Ovary (tissue), 9 donors: ENCODE results near the gene CDNF. TPM values are rescaled to one million over a fixed set of nuclear protein-coding genes. Genes with fewer than 3 reads are reported as not detected.

Source experiments
- DNase-seq, 5 donors: peaks; one replicate each; pipeline ENCODE4 v3.0.0-alpha.2; 2019 to 2020
- H3K27ac ChIP-seq, 2 donors: fragments of 200-600 bp; one replicate each; pipeline versions ENCODE4 v1.5.1 to v1.8.0; 2019 to 2022
- H3K27me3 ChIP-seq: fragments of 200-600 bp; one replicate; pipeline ENCODE4 v1.8.0; 2022
- H3K36me3 ChIP-seq: fragments of 200-600 bp; sonication (generic); one replicate; pipeline ENCODE4 v1.5.1; 2019
- H3K4me1 ChIP-seq: one replicate; pipeline ENCODE4 v1.8.1; 2013; ENCODE audit warnings: mild to moderate bottlenecking, moderate library complexity; ENCODE audit not compliant: insufficient read depth
- H3K4me3 ChIP-seq: fragments of 200-600 bp; sonication (generic); one replicate; pipeline ENCODE4 v1.5.1; 2017
- H3K9me3 ChIP-seq, 2 donors: fragments of 200-600 bp in 1 of 2; sonication (generic) in 1 of 2; one replicate each; pipeline versions ENCODE4 v1.5.1 to v1.8.1; 2013 to 2019; ENCODE audit warnings: mild to moderate bottlenecking in 1 of 2, moderate library complexity in 1 of 2
- CTCF ChIP-seq, 3 donors: fragments of 450-650 bp in 2 of 3; fragments of 200-600 bp in 1 of 3; IDR thresholded peaks; one replicate each; pipeline versions ENCODE4 v1.5.1 to v1.8.0; 2016 to 2022; ENCODE audit warnings: antibody characterized with exemption in 3 of 3, mild to moderate bottlenecking in 1 of 3
- EP300 ChIP-seq: sonication (generic); formaldehyde crosslinking; IDR thresholded peaks from one replicate; pipeline ENCODE4 v1.6.1; 2017; ENCODE audit warnings: antibody characterized with exemption
- POLR2A ChIP-seq: fragments of 450-650 bp; IDR thresholded peaks from one replicate; pipeline ENCODE4 v1.6.1; 2017; ENCODE audit warnings: antibody characterized with exemption, mild to moderate bottlenecking, moderate library complexity
- WGBS, 3 donors: extraction: QIAGEN DNeasy Blood & Tissue Kit in 1 of 3; methylation state at CpG; one replicate each; pipeline versions ENCODE4 v1.1.5 to v1.1.7; 2013 to 2017; 5-methylcytosine and 5-hydroxymethylcytosine counted together
- intact Hi-C, 4 donors: fragments of 100-400 bp; cut with DNase I; formaldehyde crosslinking; loops; one replicate each; pipeline versions ENCODE4 v1.11.0 to v1.15.1; 2022 to 2023
- polyA plus RNA-seq, 2 donors: library from polyadenylated mRNA; stranded (reverse); fragments of 200-250 nt in 1 of 2; fragments of 350-450 nt in 1 of 2; fragmentation: Illumina TruSeq in 1 of 2; extraction: RNeasy Lipid Tissue Mini Kit (QIAGEN cat#74804) in 1 of 2; gene quantifications; one replicate each; pipeline ENCODE4 v1.2.3, GENCODE V29; 2013 to 2014
- total RNA-seq, 7 donors: library from RNA; depleted of rRNA in 2 of 7; stranded (reverse); fragments of >200 nt in 2 of 7; fragmentation: NEBNext Ultra II Directional in 3 of 7; extraction: Animal tissue kit (Norgen Biotek cat#: 25700) in 3 of 7; gene quantifications; one replicate each; pipeline versions ENCODE4 v1.1.0 to v1.2.4, GENCODE V29; 2016 to 2023
- donor health status: DM: no; HTN: no; CAD: no; lungs with moderate emphysema.
- donor health status: DM: no; HTN: no; CAD: no.
- donor health status: Bipolar disorder and iron deficiency.
- donor health status: DM: yes; HTN: yes; CAD: no.
- donor health status: DM: no; HTN: no; CAD: no.
- donor health status: DM: yes; HTN: yes; CAD: no.

Gene CDNF
- total and polyA plus RNA-seq, 9 donors: 1.5 to 6.0 (median 3.5) TPM

DNA sequence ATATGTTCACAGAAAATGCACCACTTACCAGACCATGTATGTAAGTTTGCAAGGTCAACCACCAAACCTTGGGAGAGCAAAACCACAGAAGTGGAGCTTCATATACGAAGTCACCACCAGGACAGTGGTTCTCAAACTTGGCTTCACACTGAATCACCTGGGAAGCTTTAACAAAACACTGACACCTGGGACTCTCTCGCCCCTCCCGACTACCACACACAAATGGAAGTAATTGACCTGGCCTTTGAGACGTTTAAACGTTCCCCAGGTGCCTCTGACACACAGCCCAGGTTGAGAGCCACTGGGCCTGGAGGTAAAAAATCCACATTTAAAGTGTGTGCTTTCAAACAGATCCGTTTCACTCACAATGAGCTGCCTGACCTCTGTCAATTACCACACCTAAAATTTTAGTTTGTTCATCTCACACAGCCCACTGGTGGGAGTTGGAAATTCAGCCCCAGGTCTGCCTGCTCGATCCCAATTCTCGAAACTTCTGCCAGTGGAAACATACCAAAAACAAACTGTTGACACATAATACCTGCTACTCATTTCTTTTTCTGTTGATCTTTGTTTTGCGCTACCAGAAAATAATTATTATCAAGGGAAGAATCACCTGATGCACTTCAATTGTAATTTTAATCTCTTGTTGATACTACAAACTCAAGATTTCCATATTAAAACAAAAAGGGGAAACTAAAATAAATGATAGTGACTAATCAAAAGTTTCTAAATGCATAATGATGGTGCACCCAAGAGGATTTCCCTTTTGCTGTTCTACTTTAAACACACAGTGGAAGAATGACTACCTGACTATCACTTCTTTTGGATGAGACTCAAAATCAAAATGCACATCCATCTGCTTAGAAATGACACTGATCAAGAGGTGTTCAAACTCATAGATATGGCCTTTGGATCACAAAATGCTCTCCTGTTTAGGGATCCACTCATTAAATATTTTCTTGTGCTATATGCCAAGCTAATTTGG lies 26.6 kb downstream of the CDNF start:
- Histone ChIP-seq H3K27ac (no peak overlapping the region), H3K27me3 (no peaks in the 10 kb centered on the region), H3K9me3 (no peaks in the 10 kb centered on the region), H3K36me3 (no peaks in the 10 kb centered on the region), H3K4me1 (no peaks in the 10 kb centered on the region), H3K4me3 (no peak overlapping the region)
- DNase-seq: no peak
- no peak for TF ChIP-seq POLR2A
- TF ChIP-seq EP300: no peak
- no peak for TF ChIP-seq CTCF (IDR thresholded peaks at IDR 0.05)
- WGBS, 3 donors: 65 to 75% (median 68%) methylated on average over 9 of the region's 9 CpGs
- intact Hi-C loops: loop anchor here in 1 of 4 donors (10.0 kb wide), 1 partner anchor 316 kb away; no protein-coding TSS in a partner anchor

- WGBS, 3 donors: 68 to 71% (median 68%) methylated on average over 3 of the region's 3 CpGs
- no peak overlapping the region for H3K27ac ChIP-seq
- H3K4me1 ChIP-seq: no peaks in the 10 kb centered on the region
- TF ChIP-seq POLR2A: no peak
- no peak for TF ChIP-seq CTCF (IDR thresholded peaks at IDR 0.05)
- TF ChIP-seq EP300: no peak
- no peak overlapping the region for H3K4me3 ChIP-seq
- DNase-seq: no peak
- no peaks in the 10 kb centered on the region for H3K36me3 ChIP-seq
- no peaks in the 10 kb centered on the region for H3K27me3 ChIP-seq
- intact Hi-C loops: no loop called here
- no peaks in the 10 kb centered on the region for H3K9me3 ChIP-seq
Measured at GRCh38 chr10:14806318-14806717, 31.5 kb downstream of the CDNF start.

DNA sequence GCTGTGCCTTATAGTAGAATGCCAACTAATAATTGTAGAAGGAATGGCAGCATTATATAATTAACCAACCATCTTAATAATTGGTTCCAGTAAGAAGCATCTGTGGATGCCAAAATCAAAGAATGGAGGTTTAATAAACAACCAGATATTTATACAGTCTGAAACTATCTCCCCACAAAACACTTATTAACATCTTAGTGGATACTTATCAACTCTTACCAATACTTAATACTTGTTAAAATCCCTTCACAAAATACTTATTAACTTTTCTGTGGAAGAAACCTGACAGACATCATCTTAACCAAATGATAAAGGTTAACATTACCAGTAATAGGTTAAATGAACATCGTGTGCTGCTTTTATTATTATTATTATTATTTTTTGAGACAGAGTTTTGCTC lies 34.0 kb downstream of the CDNF start:
- H3K27me3 ChIP-seq: no peaks in the 10 kb centered on the region
- H3K36me3 ChIP-seq: no peaks in the 10 kb centered on the region
- no peak overlapping the region for H3K4me3 ChIP-seq
- TF ChIP-seq CTCF (IDR thresholded peaks at IDR 0.05): no peak
- no peak for TF ChIP-seq EP300
- TF ChIP-seq POLR2A: no peak
- H3K27ac ChIP-seq: no peak overlapping the region
- no peak for DNase-seq
- no peaks in the 10 kb centered on the region for H3K4me1 ChIP-seq
- H3K9me3 ChIP-seq: no peaks in the 10 kb centered on the region
- 38 to 74% (median 39%) methylated on average over 1 of the region's 1 CpG for WGBS, 3 donors
- intact Hi-C loops: no loop called here

- DNase-seq: peak in 2 of 5 donors; percentile 21 to 26
- Histone ChIP-seq H3K9me3 (no peaks in the 10 kb centered on the region), H3K27ac (no peak overlapping the region), H3K36me3 (no peaks in the 10 kb centered on the region), H3K4me3 (no peak overlapping the region), H3K27me3 (no peaks in the 10 kb centered on the region), H3K4me1 (no peaks in the 10 kb centered on the region)
- intact Hi-C loops: no loop called here
- 29 to 43% (median 34%) methylated on average over 5 of the region's 5 CpGs for WGBS, 3 donors
- TF ChIP-seq EP300 (no peak), CTCF (IDR thresholded peaks at IDR 0.05) (no peak), POLR2A (no peak)
Measured at GRCh38 chr10:14801723-14802122, 36.1 kb downstream of the CDNF start.
